ENCODE measurements around the gene CPPED1.

CPPED1 gene

GRCh38 chr16:12673466-12673865 lies 130.2 kb downstream of the CPPED1 start:
- no peak overlapping the region for H3K27ac ChIP-seq
- TF ChIP-seq CTCF (conservative IDR thresholded peaks at IDR 0.05) (no peak), ZFX (IDR thresholded peaks at IDR 0.05) (no peak)

DNA sequence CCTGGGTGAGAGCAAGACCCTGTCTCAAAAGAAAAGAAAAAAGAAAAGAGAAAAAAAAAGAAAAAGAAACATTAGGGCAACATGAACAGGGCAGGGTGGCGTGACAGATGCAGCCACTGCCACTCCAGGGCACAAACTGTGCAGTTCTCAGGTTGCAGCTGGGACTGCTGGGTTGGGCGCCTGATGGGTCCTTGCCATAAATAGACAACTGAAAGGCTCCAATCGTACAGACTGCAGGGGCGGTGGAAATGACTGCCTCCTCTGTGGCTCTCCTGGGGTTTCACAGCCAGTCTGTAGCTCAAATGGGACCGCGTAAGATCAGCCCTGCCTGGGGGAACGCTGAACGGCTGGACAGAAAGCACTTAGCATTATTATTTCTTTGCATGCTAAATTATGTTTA lies 130.7 kb downstream of the CPPED1 start:
- H3K27ac ChIP-seq: no peak overlapping the region
- no peak for TF ChIP-seq CTCF (conservative IDR thresholded peaks at IDR 0.05)
- no peak for TF ChIP-seq ZFX (IDR thresholded peaks at IDR 0.05)

- no peak for TF ChIP-seq CTCF (conservative IDR thresholded peaks at IDR 0.05)
- no peak for TF ChIP-seq ZFX (IDR thresholded peaks at IDR 0.05)
- H3K27ac ChIP-seq: no peak overlapping the region
These were observed 133.8 kb downstream of the CPPED1 start for GRCh38 chr16:12669908-12670307.

- H3K27ac ChIP-seq: no peak overlapping the region
- TF ChIP-seq CTCF (conservative IDR thresholded peaks at IDR 0.05) (no peak), ZFX (IDR thresholded peaks at IDR 0.05) (no peak)
These were observed 135.8 kb downstream of the CPPED1 start for GRCh38 chr16:12667909-12668308.

GRCh38 chr16:12664164-12664733 lies 139.4 kb downstream of the CPPED1 start:
- no peak overlapping the region for H3K27ac ChIP-seq
- no peak for TF ChIP-seq CTCF (conservative IDR thresholded peaks at IDR 0.05)

- H3K27ac ChIP-seq: no peak overlapping the region
- no peak for TF ChIP-seq CTCF (conservative IDR thresholded peaks at IDR 0.05)
- TF ChIP-seq ZFX (IDR thresholded peaks at IDR 0.05): no peak
These were observed 142.0 kb downstream of the CPPED1 start for GRCh38 chr16:12661656-12662172.

DNA sequence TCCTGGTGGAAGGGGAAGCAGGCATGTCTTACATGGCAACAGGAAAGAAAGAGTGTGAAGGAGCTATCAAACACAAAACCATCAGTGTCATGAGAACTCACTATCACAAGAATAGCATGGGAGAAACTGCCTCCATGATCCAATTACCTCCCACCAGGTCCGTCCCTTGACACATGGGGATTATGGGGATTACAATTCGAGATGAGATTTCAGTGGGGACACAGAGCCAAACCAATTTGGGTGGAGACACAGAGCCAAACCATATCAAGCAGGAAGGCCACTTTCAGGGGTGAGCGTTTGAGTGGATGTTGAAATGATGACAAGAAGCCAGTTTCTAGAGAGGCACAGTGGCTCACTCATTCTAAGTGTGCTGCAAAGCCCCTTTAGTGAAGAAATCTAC lies 143.8 kb downstream of the CPPED1 start:
- TF ChIP-seq ZFX (IDR thresholded peaks at IDR 0.05) (no peak), CTCF (conservative IDR thresholded peaks at IDR 0.05) (no peak)
- no peak overlapping the region for H3K27ac ChIP-seq
